HG02943 (cell line): ENCODE results near the gene SFXN5.
"Not testable (repeated sequence)": the region's sequence is repeated elsewhere in the genome, so short reads cannot be mapped to it uniquely, and the experiment has no call there.

ENCODE experiments used
- ATAC-seq: cut with Tn5 transposase; IDR thresholded peaks from one replicate; pipeline ENCODE4 v1.9.1; 2021; ENCODE audit warnings: mild to moderate bottlenecking, low read depth, moderate library complexity; ENCODE audit not compliant: unreplicated experiment

Gene SFXN5

DNA sequence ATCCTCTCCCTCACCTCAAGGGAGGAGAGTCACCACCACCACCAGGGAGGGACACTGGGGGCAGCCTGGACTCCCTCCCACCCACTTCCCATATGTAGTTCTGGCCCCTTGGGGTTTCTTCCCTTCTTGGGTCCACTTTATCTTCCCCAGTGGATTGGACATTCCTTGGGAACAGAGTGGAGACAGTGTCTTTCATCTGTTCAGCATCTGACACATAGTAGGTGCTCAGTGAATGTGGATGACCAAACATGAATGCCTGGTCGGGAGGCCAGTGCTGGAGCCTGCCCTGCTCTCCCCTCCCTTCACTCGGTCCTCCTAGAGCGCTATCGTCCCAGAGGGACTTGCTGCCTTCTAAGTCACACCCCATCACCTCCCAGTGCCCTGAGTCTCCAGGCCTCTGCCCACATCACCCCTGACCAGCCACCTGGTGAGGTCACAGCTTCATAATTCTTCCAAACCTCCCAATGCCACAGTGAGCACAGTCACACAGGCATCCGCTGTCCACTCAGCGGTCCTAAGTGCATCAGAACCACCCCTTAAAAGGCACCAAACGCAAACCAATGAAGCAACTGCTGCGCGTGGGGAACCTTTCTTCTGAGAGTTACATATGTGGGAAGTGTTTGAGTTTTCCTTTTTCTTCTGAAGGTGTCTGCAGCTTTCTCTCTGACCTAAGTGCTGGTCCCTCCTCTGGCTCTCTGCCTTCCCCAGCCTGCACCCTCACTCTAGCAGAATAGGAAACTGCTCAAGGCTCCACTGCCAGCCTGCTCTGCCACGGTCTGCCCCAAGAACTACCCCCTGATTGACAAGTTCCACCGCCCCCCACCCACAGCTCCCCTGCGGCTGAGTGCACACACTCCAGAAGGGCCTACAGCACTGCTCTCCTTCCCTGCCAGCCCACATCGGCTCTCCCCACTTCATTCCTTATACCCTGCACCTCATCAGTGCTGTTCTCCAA, 7.2 kb upstream of the SFXN5 start:
- ATAC-seq: no peak

DNA sequence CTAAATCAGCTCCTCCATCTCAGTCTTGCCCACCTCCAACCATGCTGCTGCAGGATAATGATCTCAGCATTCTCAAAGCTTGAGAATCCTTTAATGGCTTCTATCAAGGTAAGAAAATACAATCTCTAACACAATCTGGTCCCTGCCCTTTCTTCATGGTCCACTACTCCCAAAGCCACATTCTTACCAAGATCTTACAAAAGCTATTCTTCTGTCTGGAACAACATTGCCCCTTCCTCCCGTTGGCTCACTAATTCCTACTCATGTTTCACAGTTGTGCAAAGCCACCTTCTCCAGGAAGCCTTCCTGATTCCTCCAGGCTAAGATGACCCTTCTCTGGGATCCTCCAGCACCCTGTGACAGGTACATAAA, 5.9 kb upstream of the SFXN5 start:
- ATAC-seq: no peak

DNA sequence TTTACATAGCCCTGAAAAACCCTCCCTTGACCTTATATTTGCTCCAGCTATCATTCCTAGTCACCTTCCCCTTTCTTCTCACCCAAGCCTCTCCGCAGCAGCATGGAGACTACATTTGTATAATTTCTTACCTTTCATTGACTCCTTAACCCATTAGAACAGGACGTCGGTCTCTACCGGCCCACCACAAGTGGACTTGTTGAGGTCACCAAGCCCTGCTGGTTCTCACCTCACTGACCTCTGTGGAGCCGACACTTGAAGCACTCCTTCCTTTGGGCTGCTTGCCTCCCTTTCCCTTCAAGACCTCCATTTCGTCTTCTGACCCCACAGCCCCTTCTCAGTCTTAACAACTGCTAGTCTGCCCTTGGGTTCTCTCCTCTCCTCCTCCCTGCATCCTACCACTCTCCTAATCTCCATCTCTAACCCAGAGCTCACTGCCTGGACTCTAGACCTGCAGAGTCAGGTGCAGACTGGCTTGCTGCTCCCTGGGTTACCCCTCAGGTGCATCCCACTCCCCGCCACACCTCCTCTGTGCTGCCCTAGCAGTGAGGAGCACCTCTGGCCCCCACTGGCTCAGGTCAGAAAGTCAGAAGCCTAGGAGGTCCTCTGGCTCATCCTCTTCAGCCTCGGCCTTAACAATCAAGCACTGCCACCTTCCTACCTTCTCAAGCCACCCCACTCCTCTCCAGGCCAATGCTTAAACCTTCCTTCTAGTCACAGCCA, 5.3 kb upstream of the SFXN5 start:
- no peak for ATAC-seq

DNA sequence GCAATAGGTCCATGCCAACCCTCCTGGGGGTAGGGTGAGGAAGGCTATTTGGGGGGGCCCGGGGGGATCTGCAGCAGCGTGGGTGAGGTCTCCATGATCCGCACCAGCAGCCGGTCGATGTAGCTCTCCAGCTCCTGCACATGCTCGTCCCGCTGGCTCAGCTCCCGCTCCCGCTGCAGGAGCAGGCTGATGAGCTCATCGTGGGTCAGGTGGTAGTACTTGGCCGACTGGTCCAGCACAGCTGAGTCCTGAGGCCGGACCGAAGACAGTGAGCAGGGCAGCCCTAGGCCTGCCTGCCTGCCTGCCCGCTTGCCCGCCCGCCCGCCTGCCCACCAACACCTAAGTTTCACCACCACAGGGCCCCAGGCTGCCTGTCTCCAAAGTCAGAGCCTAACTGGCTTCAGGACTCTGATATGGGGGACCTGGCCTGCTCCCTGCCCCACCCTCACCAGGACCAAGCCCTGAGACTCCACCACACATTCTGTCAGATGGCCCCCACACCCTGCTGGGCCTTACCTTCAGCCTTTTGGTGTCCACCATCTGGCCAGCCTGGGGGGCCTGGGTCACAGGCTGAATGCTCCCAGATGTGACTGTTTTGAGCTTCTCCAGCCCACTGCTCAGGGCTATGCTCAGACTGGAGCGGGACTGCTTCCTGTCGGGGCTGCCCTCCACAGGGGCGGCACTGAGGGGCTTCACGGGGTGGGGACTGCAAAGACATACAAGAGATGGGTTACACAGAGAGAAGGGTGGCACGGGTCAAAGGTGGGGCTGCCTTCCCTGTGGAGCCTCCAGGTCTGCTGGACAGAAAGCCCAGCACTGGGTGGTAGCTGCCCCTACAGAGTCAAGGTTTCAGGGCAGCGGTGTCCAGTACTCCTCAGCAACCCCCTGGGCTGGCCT, 4.2 kb upstream of the SFXN5 start:
- ATAC-seq: no peak

DNA sequence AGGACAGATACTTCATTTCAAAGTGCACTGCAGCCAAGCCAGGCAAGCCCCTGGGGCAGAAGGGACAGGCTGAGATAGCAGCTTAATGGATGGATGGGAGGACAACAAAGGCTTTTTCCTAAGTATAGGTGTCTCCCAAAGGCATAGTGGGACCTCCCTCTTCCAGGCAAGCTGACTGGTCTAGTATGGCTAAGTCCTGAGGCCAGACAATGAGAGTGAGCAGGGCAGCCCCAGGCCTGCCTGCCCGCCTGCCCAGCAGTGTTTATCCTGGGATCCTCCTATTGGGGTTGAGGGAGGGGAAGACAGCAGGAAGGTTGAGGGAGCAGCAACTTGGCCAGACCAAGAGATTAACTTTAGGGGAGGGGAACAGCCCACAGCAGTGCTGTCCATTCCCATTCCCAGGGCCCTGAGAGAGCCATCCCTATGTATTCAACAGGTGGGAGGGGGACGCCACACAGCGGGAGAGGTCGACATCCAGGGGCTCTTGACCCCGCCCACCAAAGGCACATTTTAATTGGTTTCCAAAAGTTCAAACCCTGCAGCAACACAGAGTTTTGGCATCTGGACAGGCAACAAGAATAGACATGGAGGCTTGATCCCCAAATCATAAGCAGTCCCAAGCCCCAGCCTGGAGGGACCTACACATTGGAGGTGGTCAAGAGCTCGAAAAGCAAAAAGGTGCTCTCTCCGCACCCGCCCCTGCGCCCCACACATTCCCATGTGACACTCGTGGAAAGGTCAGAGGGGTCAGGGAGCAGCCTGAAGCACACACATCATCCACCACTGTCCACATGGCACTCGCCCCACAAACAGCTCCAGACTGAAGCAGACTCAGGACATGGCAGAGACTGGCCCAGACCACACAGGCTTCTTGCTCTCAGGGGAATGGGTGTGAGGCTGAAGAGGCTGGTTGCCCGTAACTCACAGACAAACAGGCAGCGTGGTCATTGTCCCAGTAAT, 2.9 kb upstream of the SFXN5 start:
- ATAC-seq: no peak

DNA sequence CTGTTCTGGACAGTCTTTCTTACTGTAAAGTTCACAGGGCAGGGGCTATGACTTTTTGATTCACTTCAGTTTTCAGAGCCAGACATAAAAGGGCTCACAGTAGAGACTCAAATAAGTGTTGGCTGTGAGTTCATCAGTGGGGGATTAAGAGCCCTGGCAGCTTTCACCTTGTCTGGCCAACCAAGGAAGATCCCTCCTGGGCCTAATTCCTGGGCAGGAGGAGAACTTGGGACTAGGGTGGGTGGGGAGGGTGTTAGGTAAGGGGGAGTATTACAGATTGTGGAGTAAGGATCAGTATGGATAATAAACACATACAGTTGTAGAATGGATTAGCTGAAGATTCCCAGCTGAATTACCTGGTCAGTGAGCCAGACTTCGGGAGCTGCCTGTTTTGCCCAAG, 904 bp upstream of the SFXN5 start:
- ATAC-seq: no peak

DNA sequence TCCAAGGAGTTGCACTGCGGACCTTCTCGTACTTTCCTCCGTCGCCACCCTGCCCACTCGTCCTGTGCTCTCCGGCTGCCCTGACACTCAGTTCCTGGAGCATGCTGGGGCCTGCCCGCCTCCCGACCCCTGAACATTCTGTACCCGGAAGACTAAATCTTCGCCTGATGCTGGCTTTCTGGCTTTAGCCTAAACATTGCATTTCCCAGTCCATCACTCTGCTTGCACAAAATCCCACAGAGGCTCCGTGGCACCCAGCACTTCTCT, 550 bp upstream of the SFXN5 start:
- peak; percentile 3 for ATAC-seq

DNA sequence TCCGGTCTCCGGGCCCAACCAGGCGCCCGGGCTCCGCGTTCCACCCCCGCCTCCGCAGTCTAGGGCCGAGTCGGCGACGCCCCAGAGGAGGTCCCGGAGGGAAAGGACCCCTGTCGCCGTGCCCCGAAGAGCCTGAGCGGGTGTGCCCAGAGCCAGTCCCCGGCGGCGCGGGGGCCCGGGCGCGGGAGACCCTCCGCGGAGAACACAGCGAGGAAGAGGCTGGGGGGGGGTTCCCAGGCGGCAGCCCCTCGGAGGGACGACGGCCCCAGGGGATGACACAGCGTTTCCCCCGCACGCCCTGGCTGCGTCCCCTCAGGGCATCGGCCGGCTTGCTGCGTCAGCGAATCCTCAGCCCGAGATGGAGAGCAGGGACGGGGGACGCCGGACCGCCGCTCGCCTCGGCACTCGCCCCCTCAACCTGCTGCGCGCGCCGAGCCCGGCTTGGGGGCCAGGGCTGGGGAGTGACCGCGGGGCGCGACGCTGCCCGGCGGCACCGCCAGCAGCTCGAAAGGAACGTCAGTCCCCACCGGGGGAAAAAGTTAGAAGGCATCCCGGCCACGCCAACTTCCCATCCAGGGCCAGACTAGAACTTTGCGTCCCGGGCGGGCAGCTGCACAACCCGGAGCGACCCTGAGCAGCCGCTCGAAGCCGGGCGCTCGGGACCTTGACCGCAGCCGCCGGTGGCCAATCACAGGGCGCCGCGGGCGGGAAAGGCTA, 711 bp downstream of the SFXN5 start:
- peak; percentile 8 for ATAC-seq

DNA sequence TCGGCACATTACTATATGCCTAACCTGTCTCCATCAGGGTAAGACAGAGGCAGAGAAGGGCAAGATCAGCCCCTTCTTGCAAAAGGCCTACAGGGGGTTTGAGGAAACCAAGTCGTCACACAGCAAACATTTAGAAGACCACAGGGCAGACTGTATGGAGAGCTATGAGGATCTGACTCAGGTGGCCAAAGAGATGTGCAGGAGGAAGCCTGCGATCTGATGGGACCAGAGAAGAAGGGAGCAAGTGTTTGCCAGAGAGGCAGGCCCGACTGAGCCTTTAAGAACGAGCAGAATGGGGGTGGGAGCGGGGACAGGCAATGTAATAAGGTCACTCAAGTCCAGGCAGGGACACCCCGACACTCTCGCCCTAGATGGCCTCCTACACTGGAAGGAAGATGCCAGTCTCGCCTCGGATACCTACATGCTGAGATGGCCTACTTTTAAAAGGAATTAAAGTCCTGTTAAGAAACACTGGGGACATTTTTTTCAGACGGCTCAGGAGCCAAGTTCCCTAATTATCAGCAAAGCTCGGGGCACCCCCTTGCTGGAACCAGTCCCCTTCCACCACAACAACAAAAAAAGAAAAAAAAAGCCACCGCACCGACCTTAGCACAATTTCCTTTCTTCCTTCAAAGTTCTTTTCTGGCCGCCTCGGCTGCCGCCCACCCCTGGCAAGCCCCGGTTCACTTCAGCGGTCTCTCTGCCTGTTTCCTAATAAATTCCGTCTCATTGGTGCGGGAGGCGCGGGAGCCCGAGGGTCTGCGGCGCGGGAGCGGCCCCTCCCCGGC, 1.5 kb downstream of the SFXN5 start:
- no peak for ATAC-seq

DNA sequence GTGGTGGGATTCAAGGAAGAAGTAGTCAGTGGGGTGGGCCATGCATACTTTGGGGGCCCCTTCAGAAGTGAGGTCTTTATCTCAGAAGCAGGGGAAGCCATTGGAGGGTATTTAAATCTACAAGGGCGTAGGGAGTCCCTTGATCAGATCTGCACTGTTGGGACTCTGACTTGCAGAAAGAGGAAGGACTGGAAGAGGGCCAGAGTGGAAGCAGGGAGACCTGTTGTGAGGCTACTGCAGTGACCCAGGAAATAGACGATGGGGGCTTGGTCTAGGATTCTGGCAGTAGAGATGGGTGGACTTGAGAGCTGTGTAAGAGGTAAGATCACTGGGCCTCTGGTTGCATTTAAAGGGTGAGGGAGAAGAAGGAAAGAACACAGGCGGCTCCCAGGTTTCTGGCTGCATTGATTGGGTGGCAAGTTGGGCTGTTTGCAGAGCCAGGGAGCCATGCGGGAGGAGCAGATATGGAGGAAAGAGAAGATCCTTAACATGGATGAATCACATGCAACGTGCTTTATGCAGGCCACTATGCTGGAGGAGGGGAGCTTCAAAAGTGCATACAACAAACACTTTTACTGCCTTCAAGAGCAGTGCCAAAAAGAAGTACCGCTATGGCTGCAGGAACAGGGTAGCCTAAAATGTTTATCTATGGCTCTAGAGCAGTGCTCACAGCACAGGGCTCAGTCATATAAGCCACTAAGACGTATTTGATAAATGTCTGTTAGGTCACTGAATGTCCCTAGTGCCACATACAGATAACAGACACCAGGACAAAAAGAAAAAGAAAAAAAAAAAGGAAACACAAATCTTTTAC, 2.3 kb downstream of the SFXN5 start:
- ATAC-seq: no peak

DNA sequence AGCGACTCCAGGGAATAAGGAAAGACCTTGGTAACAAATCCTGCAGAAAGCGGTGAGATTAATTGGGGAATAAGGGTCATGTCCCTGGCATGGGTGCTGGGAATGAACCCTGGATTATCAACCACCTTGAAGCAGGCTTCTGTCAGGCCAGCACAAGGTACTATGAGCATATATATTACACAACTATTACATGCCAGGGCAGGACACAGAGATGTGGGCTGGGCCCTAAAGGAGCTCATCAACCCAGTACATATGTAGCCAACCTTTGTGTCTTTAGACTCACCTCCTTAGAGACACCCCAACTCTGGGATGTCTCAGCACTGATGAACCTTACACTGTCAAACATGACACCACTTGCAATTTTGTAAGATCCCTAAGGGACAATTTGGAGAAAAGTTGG, 3.4 kb downstream of the SFXN5 start:
- ATAC-seq: no peak

DNA sequence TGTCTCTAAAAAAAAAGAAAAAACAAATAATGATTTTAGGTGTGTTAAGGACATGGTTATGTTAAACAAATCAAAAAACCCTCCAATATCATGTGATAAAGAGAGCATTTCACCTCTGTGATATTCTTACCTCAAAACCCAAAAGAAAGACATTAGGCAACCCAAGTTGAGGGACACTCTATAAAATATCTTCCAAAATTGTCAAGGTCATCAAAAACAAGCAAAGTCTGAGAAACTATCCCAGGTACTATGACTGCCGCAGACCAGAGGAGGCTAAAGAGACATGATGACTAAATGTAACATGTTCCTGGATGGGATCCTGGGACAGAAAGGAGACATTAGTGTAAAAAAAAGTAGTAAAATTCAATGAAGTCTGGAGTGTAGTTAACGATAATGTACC, 4.5 kb downstream of the SFXN5 start:
- no peak for ATAC-seq

DNA sequence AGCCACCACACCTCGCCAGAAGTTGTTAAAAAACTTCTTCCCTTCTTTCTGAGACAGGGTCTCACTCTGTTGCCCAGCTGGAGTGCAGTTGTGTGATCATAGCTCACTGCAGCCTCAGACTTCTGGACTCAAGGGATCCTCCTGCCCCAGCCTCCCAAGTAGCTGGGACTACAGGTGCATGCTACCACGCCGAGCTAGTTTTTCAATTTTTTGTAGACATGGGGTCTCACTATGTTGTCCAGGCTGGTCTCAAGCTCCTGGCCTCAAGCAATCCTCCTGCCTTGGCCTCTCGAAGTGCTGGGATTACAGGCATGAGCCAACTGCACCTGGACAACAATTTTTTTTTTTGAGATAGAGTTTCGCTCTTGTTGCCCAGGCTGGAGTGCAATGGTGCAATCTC, 6.4 kb downstream of the SFXN5 start:
- ATAC-seq: not testable (repeated sequence)

DNA sequence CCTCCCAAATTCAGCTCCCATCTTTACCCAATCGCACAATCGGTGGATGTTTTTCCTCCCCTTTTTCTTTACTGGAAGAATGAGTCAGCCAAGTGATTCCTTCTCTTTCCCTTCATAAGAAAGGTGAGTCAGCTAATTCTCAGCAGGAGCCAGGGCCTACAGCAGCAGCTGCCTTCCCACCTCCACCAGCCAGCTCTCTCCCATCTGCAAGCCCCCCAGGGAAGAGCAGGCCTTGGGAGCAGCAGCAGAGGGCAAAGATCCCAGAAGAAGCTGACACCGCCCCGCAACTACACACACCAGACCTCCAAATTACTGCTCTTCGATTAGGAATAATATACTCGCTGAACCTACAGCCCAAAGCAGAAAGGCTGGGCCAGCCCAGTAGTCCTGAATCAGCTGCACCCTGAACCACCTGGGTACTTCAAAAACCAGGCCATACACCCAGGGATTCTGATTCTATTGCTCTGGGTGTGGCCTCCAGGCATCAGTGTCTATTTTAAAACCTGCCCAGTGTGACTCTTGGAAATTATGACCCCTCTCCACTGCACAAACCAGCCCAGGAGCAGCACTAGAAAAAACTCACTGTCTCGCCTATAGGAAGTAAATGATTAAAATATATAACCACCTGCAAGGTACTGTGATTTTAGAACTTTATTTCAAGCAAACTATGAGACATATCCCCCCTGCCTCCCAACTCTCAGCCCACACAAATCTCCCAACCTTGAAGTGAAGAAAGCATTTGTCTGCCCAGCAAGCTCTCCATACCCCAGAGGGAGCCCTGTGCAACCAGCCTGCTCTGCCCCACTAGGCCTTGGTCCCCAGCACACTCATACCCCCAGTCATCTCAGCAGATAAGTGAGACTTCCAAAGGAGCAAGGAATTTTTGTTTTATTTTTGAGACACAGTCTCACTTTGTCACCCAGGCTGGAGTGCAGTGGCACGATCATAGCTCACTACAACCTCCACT, 7.3 kb downstream of the SFXN5 start:
- no peak for ATAC-seq

DNA sequence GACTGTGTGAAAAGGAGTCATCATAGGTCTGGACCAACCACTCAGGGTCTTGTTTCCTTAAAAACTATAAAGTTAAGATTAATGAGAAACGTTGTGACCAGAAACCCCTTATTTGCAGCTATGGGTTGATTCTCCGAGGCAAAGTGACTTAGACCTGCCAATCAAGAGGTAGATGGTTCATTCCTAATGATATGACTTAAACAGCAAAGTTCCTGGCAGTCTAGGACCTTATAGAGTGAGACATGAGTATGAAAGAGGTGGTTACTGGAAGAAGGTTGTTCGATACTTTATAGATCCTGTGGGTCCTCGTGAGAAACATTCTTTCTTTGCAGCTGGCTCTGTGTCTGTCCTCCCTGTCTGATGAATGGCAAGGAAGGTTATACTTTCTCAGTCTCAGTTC, 8.0 kb downstream of the SFXN5 start:
- no peak for ATAC-seq

DNA sequence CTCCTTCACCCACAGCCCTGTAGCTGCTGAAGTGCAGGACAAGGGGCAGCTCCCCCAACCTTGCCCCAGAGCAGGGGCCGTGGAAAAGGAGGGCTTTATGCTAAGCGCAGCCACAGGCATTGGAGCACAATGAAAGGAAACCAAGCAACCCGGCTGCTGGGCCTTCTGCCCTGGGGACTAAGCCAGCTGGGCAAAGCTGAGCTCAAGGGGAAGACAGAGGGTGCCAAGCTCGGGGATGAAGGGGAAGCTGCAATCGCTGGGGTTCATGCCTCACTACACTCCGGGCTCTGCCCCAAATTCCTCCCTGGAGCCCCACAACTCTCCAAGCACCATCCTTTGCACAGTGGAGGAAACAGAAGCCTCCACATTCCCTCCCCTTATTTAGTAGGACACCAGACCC, 12.4 kb downstream of the SFXN5 start:
- no peak for ATAC-seq

DNA sequence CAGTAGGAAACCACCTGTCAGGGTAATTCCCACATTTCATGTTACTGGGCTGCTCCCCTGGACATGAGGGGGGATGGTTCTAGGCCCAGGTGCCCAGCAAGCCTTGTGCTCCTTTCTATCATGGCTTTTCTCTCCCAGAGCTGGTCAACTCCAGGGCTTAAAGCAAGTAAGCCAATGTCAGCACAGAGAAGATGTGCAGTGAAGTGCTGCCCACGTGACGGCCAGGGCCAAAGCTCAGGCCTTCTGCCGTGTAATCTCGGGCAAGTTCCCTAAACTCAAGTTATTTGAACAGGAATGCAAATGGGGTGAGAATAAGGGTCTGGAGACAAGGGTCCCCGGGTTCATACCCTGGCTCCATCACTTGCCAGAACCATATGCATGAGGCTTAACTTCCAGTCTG, 16.5 kb downstream of the SFXN5 start:
- no peak for ATAC-seq
